ENCODE measurements around the gene IL17RA.
"Not testable (repeated sequence)": the region's sequence is repeated elsewhere in the genome, so short reads cannot be mapped to it uniquely, and the experiment has no call there.

The IL17RA gene

DNA sequence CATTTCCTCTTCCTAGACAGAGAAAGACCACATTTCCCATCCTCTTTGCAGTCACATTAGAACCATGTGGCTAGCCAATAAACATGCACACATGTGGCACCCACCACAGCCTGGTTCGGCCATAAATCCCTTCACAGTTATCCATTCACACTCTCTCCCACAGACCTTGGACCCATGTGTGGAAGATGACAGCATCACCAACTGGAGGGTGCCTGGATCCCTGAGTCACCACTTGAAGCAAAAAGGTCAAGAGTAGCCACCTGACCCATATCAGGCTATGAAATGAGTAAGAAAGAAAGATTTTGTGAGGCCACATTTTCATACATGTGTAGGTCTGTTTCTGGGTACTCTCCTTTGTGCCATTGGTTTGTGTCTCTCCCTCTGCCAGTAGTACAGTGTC is 45.4 kb downstream of the IL17RA start:
- no peak for DNase-seq

DNA sequence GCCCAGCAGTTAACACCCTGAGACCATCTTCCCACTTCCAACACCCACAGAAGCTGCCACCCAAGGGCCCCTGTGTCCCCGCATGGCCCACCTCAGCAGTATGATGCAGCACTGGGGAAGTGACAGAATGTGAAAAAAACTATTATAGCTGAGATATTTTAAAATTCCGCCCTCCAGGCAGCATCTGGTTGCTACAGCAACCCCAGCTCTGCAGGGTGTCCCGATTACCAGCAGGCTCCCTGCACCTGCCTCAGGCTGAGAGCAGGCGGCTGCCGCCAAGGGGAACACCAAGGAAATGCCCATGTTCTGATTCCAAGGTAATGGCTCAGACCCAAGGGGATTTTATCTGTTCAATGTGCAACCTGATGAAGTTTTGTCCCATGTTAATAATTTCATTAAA is 46.9 kb downstream of the IL17RA start:
- DNase-seq = no peak

DNA sequence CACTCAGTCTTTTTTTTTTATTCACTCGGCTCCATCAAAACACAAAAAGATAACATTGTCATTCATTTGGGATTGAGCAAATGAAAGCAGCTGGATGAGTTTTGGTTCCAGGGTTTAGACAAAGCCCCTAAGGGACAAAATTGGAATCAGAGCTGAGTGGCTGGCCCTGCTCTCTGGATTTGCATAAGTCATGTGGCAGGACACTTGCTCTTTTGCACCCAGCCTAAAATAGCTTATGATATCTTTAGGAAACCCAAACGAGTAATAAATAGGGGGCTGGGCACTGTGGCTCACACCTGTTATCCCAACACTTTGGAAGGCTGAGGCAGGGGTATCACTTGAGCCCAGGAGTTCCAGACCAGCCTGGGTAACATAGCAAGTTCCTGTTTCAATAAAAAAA is 47.3 kb downstream of the IL17RA start:
- no peak for DNase-seq

DNA sequence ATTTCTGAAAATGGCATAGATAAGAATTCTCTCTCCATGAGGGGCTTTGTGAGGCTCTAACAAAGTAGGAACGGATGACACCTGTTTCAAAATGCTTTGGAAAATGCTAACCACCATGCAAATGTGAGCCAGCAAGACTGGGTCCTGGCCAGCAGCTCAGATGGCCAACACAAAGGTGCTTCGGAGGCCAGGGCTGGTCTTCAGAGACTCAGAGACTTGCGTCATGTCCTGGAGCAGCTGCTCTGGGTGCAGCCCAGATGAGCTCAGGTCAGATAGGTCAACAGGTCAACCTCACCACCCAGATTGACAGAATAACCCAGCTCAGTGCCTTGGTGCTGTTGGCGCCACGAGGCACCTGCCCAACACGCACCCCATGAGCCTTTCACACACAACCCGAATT is 48.3 kb downstream of the IL17RA start:
- no peak for DNase-seq

DNA sequence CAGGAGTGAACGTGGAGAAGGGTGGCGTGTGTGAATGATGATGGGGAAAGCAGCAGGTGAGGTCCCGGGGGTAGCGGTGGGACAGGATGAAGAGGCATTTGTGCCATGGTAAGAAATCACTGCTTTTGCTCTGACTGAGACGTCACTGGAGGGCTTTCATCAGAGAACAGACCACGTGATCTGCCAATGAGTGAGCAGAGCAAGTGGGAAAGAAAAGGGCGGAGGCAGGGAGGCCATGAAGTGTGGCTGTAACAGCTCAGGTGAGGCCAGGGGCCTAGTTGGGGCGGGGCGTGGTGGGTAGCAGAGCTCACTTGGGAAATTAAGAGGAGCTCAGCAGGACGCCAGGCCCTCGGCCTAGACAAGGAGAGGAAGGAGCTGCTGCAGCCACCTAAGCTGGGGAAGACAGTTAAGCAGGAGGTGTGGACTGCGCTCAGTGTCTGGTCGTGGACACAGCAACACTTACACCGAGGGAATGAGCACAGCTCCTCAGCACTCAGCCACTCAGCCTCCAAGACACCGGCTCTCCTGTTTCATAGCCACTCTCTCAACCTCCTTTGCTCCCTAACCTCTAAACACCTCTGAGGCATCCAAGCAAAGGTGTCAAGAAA is 50.5 kb downstream of the IL17RA start:
- no peak for DNase-seq

DNA sequence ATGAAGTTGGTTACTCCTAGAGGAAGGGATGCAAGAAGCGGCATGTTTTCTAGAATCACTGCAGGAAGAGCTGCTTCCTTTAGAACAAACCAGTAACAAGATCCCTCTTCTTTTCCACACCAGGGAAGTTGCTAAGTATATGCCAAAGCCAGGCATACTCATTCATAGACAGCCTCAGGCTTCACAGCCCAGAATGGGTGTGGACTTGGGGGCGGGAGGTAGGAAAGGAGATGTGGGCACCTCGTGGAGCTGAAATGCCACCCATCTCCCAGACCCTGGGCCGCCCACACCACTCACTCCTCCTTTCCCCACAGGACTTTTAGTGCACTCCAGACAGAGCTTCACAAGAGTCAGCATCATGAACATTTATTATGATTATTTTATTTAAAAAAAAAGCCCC is 52.4 kb downstream of the IL17RA start:
- no peak for DNase-seq

DNA sequence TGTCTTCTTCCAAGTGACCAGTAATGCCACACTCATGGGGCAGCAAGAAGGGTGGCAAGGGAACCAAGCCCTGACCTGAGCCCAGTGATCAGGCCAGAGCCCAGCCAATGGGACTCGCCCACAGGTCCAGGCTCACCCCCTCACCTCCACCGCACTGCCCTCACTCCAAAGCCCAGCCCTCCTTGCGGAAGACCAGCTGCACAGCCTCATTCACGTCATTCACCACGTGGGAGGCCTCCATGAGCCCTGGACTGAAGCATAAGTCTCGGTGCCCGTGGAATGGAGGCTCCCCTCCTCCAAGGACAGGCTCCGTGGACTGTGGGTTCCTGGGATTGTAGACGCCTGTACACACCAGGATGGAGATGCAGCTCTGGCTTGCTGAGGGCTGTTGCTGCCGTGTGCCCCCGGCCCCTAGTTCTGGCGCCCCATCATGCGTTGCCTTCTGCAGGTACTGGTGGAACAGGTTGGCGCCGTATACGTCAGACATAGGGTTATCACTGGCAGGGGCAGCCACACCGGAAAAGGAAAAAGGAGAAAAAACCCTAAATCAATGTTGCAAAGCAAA is 53.1 kb downstream of the IL17RA start:
- no peak for DNase-seq

DNA sequence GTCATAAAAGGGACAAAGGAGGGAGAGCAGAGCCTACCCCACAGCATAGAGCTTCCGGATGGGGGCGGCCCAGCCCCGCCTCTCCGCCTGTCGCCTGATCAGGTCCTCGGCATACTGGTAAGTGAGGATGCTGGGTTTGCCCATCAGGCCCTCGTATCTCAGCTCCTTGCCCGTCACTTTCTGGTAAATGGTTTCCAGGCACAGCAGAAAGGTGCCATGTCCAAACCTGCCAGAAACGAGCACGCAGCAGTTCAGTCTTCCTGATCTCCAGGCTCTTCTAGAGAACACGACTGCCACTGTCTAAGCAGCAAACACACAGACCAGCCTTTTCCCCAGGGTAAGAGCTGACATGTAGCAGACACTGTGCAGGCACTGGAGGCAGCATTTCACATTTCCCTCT is 53.7 kb downstream of the IL17RA start:
- no peak for DNase-seq

DNA sequence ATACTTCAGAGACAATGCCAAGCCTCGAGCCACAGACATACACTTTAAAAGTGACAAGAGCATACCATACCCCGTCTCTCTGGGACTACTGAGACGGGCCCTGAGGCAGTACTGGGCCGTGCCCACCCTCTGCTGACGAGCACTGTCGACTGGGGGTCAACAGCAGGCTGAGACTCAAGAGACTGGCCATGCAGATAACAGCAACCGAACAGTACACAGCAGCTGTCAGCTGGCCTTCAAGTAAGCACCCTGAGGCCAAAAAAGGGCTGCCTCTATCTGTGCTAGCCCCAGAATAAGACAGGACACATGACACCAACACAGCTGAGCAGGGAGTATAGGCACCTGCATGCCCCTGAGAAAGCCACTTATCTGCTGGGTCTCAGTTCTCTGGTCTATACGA is 55.2 kb downstream of the IL17RA start:
- DNase-seq = no peak

DNA sequence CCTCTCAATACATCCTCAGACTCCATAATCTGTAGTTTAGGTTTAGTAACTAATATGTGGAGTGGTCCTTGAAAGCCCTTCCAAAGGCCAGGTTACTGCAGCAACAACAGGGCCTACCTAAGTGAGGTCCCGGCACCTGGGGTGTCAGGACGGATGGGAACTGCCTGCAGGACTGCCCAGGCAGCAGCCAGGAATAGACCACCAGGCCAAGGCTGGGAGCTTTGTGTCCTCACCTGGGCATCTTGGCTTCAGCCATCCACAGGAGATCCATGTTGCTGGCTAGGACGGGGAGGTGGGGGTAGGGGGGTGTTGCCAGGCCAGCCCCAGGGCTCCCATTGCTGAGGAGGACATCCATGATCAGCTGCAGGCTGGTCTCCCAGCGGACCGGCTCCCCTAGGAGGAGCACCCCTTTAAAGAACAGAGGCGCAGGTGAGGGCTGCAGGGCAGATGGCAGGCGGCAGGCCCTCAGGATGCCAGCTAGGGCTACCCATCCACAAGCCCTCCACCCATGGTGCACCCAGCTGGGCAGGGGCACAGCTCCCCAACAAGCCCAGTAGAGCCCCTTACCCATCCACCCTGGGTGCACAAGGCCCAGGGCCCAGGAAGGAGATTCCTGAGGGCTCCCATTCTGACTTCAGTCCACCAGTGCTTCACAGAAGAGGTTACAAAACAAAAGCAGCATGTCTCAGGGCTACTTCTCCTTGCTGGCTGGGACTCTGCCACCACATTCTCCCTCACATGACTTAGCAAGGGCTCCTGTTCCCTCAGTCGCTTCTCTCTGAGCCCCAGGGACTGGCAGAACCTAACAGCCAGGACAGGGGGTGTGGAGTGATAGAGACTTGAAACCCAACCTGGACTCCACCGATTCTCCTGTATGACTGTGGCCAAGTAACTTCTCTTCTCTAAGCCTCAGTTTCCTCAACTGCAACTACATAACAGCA is 56.3 kb downstream of the IL17RA start:
- no peak for DNase-seq

DNA sequence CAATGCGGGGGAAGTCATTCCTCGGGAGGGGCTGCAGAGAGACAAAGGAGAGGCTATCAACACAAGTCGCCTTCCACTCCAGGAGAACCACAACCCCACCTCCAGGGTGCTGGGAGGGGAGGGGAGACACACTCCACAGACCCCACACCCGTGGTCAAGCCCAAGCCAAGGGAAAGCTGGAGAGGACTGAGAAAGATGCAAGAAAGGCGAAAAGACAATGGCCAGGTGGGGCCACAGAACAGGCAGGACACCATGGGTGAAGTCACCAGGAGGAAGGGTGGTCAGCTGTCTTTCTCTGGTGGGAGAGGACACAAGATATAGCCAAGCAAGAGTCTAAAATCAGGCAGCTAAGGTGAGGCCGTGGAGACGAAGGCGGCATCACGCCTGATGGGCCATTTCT is 58.3 kb downstream of the IL17RA start:
- no peak for DNase-seq

DNA sequence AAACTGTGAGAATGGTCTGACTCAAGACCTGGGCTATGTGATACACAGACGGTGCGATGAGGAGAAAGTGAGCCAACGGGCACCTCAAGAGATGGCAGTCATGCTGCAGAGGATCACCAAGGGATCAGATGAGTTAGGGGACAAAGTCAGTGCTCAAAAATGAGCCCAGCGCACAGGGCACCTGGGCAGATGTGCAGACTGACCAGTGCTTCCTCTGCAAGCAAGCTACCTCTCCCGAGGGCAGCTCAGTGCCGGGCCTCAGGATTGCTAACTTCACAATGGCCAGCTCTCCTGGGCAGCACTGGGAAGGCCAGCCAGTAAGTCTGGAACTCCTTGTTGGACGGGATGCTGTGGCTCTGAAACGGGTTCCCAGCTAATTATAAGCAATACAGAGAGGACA is 59.0 kb downstream of the IL17RA start:
- no peak for DNase-seq

DNA sequence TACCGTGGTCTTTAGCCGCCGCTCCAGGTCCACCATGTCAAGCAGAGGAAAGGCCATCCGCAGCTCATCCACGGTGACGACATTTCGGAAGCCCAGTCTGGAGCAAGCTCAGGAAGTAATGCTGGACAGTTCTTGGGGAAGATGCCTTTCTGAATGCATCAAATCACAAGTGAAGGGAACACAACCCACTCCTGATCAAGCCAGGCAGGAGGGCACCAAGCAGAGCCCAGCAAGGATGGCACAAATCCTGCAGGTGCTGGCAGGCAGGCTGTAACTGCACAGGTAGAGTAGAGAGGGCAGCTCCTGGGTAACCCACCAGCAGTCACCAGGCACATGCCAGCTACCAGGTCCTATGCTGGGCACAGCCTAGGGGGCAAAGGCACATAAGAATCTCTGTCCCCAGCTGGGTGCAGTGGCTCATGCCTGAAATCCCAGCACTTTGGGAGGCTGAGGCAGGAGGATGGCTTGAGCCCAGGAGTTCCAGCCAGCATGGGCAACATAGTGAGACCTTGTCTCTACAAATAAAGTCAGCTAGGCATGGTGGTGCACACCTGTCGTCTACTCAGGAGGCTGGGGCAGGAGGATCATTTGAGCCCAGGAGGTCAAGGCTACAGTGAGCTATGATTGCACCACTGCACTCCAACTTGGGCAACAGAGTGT is 60.4 kb downstream of the IL17RA start:
- DNase-seq = no peak

DNA sequence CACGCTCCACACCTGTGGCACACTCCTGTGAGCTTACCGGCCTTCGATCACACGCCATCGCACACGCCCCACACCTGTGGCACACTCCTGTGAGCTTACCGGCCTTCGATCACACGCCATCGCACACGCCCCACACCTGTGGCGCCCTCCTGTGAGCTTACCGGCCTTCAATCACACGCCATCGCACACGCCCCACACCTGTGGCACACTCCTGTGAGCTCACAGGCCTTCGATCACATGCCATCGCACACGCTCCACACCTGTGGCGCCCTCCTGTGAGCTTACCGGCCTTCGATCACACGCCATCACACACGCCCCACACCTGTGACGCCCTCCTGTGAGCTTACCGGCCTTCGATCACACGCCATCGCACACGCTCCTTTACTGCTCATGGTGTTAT is 62.7 kb downstream of the IL17RA start:
- DNase-seq = not testable (repeated sequence)

DNA sequence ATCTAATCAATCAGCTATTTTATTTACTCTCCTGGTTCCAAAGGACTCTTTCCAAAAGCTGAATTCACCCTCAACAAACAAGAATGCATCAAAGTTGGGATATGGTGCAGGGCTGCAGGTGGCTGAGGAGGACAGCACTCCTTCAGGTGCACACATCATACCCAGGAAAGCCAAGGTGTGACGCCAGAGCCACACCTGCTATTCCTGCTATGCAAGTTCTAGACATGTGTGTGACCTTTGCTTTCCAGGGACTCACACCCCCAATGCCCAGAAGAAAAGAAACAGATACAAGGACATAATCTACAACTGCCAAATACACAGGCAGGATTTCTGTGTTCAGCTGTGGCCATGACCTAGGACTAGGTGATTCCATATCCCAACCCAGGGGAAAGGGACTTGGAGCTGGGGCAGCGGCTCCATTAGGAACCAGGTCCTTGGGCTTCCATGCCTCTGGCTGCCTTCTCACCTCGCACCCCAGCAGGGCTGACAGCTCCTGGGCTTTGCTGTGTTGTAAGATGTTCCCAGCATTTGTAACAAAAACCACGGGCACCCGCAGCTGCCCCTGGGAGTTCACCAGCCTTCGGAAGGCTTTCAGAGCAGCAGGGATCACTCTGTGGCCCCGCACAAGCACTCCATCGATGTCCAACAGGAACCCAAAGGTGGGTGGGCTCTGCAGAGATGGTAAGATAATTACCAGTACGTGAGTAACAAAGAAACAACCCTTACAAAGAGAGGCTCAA is 64.4 kb downstream of the IL17RA start:
- no peak for DNase-seq

DNA sequence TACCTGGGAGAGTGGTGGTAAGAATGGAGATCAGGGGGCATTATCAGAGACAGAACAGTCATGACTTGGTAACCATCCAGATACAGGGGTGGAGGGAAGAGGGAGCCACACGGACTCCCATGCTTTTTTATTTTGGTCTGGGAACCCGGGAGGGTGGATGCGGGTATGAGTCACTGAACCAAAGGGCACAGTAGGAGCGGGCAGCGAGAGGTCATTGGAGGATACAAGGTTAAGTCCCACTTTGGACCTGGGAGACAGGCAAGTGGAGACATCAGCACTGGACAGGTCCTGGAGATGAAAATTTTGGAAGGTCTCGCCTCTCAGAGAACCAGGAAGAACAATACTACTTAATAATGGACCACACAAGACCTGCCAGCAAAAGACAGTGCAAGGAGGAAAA is 67.5 kb downstream of the IL17RA start:
- no peak for DNase-seq

DNA sequence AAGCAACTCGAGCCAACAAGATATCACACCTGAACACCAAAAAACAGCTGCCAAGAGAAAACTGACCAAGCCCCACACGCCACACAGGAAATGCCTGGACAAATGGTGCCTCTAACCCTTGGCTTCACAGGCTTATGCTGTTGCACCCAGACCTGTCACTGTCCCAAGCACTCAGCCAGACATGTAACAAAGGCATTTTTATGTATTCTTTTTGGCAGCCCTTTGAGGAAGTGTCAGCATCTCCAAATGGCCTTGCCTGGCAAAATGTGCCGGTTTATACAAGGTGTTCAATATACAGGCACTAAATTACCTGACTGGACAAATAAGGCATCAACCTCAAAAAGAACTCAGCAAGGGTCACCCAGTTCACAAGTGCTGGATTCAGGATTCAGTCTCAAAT is 68.2 kb downstream of the IL17RA start:
- DNase-seq = no peak

DNA sequence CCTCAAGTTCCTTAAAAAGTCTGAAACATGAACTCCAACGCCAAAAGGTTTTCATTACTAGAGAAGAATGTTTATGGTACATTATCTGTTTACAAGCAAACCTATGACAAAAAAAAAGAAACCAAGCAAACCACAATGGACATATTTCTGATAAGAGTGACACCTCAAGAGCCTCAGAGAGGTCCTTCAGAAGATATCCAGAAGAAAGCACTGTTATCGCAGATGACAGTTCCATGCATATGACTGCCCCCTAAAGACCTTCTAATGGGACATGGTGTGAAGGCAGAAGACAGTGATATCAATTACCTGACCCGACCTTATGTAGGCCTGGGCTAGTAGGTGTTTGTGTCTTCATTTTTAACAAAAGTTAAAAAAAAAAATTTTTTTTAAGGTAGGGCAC is 71.1 kb downstream of the IL17RA start:
- DNase-seq = no peak

DNA sequence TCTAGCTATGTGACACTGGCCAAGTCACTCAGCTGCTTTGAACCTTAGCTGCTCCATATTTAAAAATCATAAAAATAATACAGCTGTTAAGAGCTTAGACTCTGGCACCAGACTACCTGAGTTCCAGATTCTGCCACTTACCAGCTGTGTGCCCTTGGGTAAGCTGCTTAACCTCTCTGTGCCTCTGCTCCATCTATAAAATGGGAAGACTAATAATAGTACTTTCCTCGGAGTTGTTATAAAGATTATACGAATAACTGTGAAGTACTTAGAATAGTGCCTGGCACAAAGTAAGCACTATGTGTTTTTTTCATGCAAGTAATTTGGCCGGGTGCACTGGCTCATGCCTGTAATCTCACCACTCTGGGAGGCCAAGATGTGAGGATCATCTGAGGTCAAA is 72.9 kb downstream of the IL17RA start:
- DNase-seq = no peak

DNA sequence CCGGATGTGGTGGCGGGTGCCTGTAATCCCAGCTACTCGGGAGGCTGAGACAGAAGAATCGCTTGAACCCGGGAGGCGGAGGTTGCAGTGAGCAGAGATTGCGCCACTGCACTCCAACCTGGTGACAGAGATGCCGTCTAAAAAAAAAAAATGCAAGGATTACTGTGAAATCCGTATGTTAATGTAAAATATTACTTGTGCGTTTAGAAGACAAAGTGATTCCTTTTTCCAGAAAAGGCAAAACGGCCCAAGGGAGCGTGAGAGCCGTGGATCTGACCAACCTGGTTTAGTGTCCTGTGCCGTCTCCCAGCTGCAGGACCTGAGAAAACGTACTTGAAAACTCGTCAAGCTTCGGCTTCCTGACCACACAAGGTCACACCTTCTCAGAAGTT is 73.4 kb downstream of the IL17RA start:
- no peak for DNase-seq

DNA sequence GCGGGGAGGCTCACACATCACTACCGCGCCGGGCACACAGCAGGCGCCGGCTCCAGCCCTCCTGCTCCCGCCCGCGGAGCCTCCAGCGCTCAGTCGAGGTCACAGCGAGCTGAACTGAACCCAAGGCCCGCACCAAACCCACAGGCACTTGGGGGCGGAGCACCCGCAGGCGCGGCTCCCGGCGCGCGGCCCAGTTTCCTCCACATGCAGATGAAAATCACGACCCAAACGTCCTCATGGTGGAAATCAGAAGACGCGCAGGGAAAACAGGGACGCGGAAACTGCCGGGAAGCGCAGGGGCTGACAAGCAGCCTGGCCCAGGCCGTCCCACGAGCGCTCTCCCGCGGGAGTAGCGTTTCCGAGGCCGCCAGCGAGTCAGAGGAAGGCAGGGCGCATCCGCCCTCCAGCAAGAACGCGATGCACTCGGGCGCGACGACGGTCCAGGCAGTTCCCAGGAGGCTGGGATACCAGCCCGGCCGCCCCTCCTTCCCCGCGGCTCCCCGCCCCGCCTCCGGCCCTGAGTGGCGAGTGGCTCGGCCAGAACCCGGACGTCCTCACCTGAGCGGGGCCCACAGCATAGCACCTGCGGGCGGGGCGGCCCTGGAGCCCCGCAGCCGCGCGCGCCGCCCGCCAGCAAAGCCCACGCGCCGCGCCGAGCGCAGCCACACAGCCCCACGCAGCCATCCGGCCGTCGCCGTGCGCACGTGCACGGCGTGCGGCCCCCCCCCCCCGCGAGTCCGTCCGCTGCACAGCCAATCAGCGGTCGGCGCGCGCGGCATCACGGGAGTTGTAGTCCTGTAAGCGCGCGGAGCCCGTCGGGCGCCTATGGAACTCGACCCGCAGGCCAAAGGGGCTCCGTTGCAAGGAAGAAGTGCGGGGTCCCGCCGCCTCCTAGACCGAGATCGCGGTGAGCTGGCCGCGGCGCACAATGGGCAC is 74.0 kb downstream of the IL17RA start, which contains the start of gene HDHD5:
TSS of gene HDHD5 (minus strand) at position 710 of the 936 bp plus-strand sequence. CDS start at position 684, 26 bp downstream.
- peak; percentile 64 for DNase-seq

DNA sequence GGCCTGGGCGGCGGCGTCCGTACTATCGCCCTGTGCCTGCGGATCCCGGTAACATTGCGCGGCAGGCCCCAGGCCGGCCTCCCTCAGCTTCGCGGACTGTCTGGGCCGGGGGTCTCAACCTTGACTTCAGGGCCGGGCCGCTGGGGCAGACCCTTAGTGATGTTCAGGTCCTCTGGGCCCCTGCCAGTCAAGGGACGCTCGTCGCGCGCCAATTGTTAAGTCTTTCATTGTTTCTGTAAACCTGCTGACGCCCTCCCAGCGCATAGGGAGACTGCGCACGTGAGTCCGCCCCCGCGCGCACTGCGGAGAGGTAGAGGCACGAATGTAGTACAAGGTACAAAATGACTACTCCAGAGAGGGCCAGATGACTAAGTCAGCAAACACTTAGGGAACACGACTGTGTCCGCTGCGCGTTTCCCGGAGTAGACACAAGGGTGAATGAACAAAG is 74.7 kb downstream of the IL17RA start:
- no peak for DNase-seq
